H1 (cell line): ENCODE measurements around the gene F11R. TPM values are rescaled to one million over a fixed set of nuclear protein-coding genes. Genes with fewer than 3 reads are reported as not detected.

Experiments
- BRCA1 ChIP-seq: IDR thresholded peaks from 2 replicates; pipeline ENCODE4 v1.6.1; 2012; ENCODE audit warnings: low read depth, low read length, improper control_type of control experiment
- CHD7 ChIP-seq: fragments of 300-600 bp; sonication (generic); IDR thresholded peaks from 2 replicates; pipeline ENCODE4 v1.7.1; 2012; ENCODE audit warnings: low read length, moderate library complexity, mild to moderate bottlenecking, inconsistent platforms; ENCODE audit not compliant: insufficient replicate concordance
- FOSL1 ChIP-seq: IDR thresholded peaks from 2 replicates; pipeline ENCODE4 v1.6.1; 2011; ENCODE audit warnings: mild to moderate bottlenecking, low read depth, low read length, moderate library complexity; ENCODE audit not compliant: insufficient read depth
- KDM5A ChIP-seq: fragments of 200-600 bp; IDR thresholded peaks from 2 replicates; pipeline ENCODE4 v1.7.1; 2012; ENCODE audit warnings: mild to moderate bottlenecking, low read length, inconsistent platforms, mixed read lengths
- RBBP5 ChIP-seq: IDR thresholded peaks from 2 replicates; pipeline ENCODE4 v1.7.1; 2012; ENCODE audit warnings: low read depth, mild to moderate bottlenecking, inconsistent platforms, low read length, moderate library complexity, borderline replicate concordance
- RFX5 ChIP-seq: IDR thresholded peaks from 2 replicates; pipeline ENCODE4 v1.6.1; 2011; ENCODE audit warnings: low read depth, low read length, improper control_type of control experiment, borderline replicate concordance
- SIN3A ChIP-seq, 2 experiments: IDR thresholded peaks in 1 of 2; conservative IDR thresholded peaks in 1 of 2; 2 replicates each; pipeline ENCODE4 v1.6.1; 2011 to 2012; ENCODE audit warnings: low read length in 2 of 2, improper control_type of control experiment in 1 of 2, low read depth in 1 of 2, mild to moderate bottlenecking in 1 of 2
- TAF7 ChIP-seq: optimal IDR thresholded peaks from 2 replicates; pipeline ENCODE3; 2011; ENCODE audit warnings: low read depth, mild to moderate bottlenecking, inconsistent platforms, low read length, moderate library complexity, borderline replicate concordance
- polyA plus RNA-seq, 7 experiments: library from polyadenylated mRNA; depleted of rRNA in 3 of 7; stranded (reverse) in 5 of 7; unstranded in 2 of 7; fragments of >200 nt in 5 of 7; fragments of 200-250 nt in 2 of 7; gene quantifications; 1 replicate in 5 of 7; 2 replicates in 1 of 7; 4 replicates in 1 of 7; pipeline versions ENCODE4 v1.2.1 to v1.2.3, GENCODE V29; 2011 to 2013; ENCODE audit warnings: missing spikeins in 2 of 7, mixed read lengths in 2 of 7
- total RNA-seq: library from RNA; stranded (reverse); fragmentation: NEBNext Ultra II Directional; extraction: Animal tissue kit (Norgen Biotek cat#: 25700); gene quantifications from 2 replicates; pipeline ENCODE4 v1.2.1, GENCODE V29; 2021

Gene F11R
- total and polyA plus RNA-seq, 2 of the 8 experiments (the other 6 are each of a cell fraction or from before 2014, with no cell fraction given) = 159 to 200 TPM

DNA sequence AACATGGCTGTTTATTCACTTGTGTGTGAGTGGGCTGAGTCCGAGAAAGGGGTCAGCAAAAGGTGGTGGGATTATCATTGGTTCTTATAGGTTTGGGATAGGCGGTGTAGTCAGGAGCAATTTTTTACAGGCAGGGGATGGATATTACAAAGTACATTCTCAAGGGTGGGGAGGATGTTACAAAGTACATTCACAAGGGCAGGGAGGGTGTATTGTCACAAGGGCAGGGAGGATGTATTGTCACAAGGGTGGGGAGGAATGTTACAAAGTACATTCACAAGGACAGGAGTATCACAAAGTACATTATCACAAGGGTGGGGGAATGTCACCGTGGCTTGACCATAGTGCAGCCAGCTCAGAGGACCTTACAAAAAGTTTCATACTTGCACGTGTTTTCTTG is 35.2 kb downstream of the F11R start (continued):
- TF ChIP-seq CHD7 (no peak), SIN3A (conservative IDR thresholded peaks at IDR 0.05 in 1 of 2, IDR thresholded peaks at IDR 0.05 in 1 of 2; ENCODE audit: low read depth in 1 of 2, low read length in 2 of 2) (no peak), FOSL1 (no peak), KDM5A (no peak), BRCA1 (no peak), RBBP5 (no peak), TAF7 (no peak), RFX5 (no peak)
